Stimulated activated naive CD4-positive, alpha-beta T cell (primary cell): ENCODE data around the gene CMTR2.
"Not testable (repeated sequence)": the region's sequence is repeated elsewhere in the genome, so short reads cannot be mapped to it uniquely, and the experiment has no call there.

Source experiments
- DNase-seq, 6 experiments: peaks; one replicate each; lab custom pipeline; 2025; lab: John Stamatoyannopoulos, UW

The CMTR2 gene

GRCh38 chr16:71288890-71289731 is at the start of gene CMTR2:
TSS of gene CMTR2 (minus strand) at chr16:71289402. CDS start at chr16:71285920, 3,482 bp downstream.
- DNase-seq: peak; percentile 74 to 88 (median 80)

- DNase-seq: no peak
Measured at GRCh38 chr16:71338632-71339031, 49.4 kb upstream of the CMTR2 start.

GRCh38 chr16:71338193-71338592 is 49.0 kb upstream of the CMTR2 start:
- no peak for DNase-seq

- no peak for DNase-seq
Measured at GRCh38 chr16:71337631-71338030, 48.4 kb upstream of the CMTR2 start.

GRCh38 chr16:71328151-71328550 is 38.9 kb upstream of the CMTR2 start:
- DNase-seq: no peak

- DNase-seq: no peak
Measured at GRCh38 chr16:71327720-71328119, 38.5 kb upstream of the CMTR2 start.

GRCh38 chr16:71319999-71320398 is 30.8 kb upstream of the CMTR2 start:
- no peak for DNase-seq

GRCh38 chr16:71315269-71315668 is 26.1 kb upstream of the CMTR2 start:
- no peak for DNase-seq

GRCh38 chr16:71313591-71313990 is 24.4 kb upstream of the CMTR2 start:
- DNase-seq: not testable (repeated sequence)

GRCh38 chr16:71311553-71312158 is 22.5 kb upstream of the CMTR2 start:
- DNase-seq: peak in 3 of 6 experiments; percentile 2 to 25 (median 20)

- DNase-seq: no peak
Measured at GRCh38 chr16:71303938-71304337, 14.7 kb upstream of the CMTR2 start.

GRCh38 chr16:71297341-71297634 is 8.1 kb upstream of the CMTR2 start:
- DNase-seq: no peak

GRCh38 chr16:71296584-71297340 is 7.6 kb upstream of the CMTR2 start:
- DNase-seq: no peak

- DNase-seq: no peak
Measured at GRCh38 chr16:71295950-71296349, 6.7 kb upstream of the CMTR2 start.

GRCh38 chr16:71293919-71294318 is 4.7 kb upstream of the CMTR2 start:
- DNase-seq: no peak

GRCh38 chr16:71292095-71292494 is 2.9 kb upstream of the CMTR2 start:
- DNase-seq: not testable (repeated sequence)

GRCh38 chr16:71289732-71290062 is 495 bp upstream of the CMTR2 start:
- no peak for DNase-seq

- no peak for DNase-seq
Measured at GRCh38 chr16:71288570-71288889, 672 bp downstream of the CMTR2 start.

- no peak for DNase-seq
Measured at GRCh38 chr16:71287911-71288310, 1.3 kb downstream of the CMTR2 start.

- DNase-seq: no peak
Measured at GRCh38 chr16:71287454-71287853, 1.7 kb downstream of the CMTR2 start.

- no peak for DNase-seq
Measured at GRCh38 chr16:71283612-71284011, 5.6 kb downstream of the CMTR2 start.

GRCh38 chr16:71282943-71283342 is 6.3 kb downstream of the CMTR2 start:
- DNase-seq: no peak
